Measurements from ENCODE around the gene OTUD3.

OTUD3 gene

DNA sequence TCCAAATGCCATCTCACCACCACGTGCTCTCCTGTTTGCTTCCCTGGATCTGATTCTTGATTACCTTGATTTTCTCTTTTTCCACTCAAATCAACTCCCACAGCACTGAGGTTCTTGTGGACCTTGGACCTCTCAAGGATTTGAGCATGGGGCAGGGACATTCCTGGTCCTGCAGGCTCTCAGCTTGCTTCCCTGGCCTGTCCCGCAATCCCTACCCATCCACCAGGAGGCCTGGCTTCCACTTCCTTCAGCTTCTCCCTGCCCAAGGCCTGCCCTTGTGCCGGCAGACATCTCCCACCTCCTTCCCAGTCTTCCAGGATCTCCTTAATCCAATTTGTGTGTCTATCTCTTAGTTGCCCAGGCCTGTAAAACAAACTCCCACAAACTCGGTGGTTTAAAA lies 75.6 kb downstream of the OTUD3 start:
- DNase-seq = no peak

DNA sequence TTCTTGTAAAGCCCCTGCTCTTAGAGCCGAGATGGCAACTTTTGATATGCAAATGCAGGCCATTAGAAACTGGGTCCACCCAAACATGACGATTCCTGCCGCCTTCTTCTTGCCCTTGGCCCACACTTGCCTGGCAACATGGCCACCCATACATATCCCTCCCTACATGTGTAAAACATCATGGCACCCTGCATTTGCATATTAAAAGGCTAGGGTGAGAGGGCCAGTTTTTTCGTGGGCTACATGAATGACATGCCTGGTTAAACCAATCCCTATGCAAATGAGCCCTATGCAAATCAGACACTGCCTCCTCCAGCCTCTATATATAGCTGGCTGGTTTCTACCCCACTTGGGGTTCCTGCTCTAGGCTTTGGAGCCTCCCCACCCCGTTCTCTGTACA lies 78.4 kb downstream of the OTUD3 start:
- no peak for DNase-seq
